Caki2 (cell line): ENCODE measurements around the gene MAN2A2. TPM values are rescaled to one million over a fixed set of nuclear protein-coding genes. Genes with fewer than 3 reads are reported as not detected.
"Not testable (repeated sequence)": the region's sequence is repeated elsewhere in the genome, so short reads cannot be mapped to it uniquely, and the experiment has no call there.

Experiments used
- DNase-seq: peaks from one replicate; pipeline ENCODE4 v3.0.0-alpha.2; 2015; ENCODE audit warnings: low read depth
- in situ Hi-C: cut with HindIII; loops from 2 replicates; pipeline ENCODE4 v1.10.0; 2016; ENCODE audit warnings: low sequenced_read_pairs, low pct_unique_long_range_greater_than_20kb, mixed read lengths
- total RNA-seq: library from RNA; depleted of rRNA; stranded (reverse); fragments of >200 nt; shearing (Covaris generic); gene quantifications from 2 replicates; pipeline ENCODE4 v1.2.3, GENCODE V29; 2014; ENCODE audit warnings: low replicate concordance

The MAN2A2 gene
- total RNA-seq, 1 experiment from 2014 or later = 28.0 TPM

DNA sequence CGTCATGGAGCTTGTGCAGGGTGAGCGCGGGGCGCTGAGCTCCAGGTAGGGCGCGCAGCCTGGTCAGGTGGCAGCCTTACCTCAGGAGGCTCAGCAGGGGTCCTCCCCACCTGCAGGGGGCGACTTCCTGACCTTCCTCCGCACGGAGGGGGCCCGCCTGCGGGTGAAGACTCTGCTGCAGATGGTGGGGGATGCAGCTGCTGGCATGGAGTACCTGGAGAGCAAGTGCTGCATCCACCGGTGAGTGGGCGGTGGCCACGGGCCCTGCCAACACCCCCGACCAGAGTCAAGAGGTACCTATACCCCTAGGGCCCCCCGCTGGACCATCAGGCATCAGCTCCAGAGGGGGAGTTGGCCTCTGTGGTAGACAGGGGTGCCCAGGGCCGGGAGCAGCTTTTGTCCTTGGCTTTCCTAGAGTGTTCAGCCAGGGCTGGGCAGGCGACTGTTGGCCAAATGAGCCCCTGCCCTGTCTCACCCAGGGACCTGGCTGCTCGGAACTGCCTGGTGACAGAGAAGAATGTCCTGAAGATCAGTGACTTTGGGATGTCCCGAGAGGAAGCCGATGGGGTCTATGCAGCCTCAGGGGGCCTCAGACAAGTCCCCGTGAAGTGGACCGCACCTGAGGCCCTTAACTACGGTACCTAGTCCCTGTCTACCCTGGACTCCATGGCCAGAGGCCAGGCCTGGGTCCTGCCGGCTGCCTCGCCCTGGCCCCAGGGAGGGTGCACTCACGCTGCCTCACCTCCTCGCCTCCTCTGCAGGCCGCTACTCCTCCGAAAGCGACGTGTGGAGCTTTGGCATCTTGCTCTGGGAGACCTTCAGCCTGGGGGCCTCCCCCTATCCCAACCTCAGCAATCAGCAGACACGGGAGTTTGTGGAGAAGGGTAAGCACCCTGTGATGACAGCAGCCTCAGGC lies 9.7 kb upstream of the MAN2A2 start:
- in situ Hi-C loops = no loop called here

DNA sequence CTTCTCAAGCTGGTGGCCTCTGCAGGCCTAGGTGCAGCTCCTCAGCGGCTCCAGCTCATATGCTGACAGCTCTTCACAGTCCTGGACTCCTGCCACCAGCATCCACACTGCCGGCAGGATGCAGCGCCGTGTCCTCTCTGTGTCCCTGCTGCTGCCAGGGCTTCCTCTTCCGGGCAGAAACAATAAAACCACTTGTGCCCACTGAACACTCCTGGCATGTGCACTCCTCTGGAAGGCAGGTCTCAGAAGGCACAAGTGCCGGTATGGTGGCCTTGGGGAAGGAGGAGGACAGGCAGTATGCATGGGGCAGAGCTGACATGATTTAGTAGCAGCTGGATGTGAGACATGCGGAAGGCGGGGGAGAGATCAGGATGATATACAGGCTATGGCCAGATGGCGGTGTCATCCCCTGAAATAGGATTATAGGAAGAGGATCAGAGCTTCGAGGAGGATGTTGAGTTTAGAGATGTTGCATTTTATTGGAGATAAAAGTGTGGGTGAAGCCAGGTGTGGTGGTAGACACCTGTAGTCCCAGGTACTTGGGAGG lies 7.5 kb upstream of the MAN2A2 start:
- in situ Hi-C loops = no loop called here
- DNase-seq = no peak

More for the DNA sequence above, 9.7 kb upstream of the MAN2A2 start:
- no peak for DNase-seq

DNA sequence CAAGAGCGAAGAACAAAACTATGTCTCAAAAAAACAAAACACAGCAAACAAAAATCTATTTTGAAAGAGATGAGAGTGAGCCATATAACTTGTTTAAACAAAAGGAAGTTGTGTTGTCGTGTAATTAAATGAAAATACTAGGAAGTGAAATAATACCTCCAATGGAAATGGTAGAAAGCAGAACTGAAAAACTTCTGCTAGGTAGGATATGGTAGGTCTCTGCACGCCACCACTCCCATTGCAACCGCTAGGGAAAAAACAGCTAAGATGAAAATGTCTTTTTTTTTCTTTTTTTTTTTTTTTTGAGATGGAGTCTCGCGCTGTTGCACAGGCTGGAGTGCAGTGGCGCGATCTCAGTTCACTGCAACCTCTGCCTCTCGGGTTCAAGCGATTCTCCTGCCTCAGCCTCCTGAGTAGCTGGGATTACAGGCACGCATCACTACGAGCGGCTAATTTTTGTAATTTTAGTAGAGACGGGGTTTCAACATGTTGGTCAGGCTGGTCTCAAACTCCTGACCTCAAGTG lies 5.9 kb upstream of the MAN2A2 start:
- DNase-seq, in situ Hi-C loops: not testable (repeated sequence)

DNA sequence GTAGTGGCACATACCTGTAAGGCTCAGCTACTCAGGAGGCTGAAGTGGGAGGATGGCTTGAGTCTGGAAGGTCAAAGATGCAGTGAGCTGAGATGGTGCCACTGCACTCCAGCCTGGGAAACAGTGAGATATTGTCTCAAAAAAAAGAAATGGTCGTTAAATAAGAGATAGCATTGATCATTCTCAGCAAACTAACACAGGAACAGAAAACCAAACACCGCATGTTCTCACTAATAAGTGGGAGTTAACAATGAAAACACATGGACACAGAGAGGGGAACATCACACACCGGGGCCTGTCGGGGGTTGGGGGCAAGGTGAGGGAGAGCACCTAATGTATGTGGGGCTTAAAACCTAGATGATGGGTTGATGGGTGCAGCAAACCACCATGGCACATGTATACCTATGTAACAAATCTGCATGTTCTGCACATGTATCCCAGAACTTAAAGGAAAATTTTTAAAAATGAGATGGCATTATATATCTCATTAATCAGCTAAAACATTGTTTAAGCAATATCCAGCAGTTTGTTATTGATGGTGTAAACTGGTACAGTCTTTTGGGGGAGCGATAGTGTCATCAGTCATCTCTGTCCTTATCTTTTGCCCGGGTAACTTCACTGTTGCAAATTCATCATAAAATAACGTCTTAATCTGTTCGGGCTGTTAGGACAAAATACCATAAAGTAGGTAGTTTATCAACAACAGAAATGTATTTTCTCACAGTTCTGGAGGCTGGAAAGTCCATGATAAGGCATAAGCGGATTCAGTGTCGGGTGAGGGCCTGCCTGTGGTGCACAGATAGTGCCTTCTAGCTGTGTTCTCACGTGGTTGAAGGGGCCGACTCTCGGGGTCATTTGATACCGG lies 1.7 kb upstream of the MAN2A2 start:
- in situ Hi-C loops = no loop called here
- no peak for DNase-seq

DNA sequence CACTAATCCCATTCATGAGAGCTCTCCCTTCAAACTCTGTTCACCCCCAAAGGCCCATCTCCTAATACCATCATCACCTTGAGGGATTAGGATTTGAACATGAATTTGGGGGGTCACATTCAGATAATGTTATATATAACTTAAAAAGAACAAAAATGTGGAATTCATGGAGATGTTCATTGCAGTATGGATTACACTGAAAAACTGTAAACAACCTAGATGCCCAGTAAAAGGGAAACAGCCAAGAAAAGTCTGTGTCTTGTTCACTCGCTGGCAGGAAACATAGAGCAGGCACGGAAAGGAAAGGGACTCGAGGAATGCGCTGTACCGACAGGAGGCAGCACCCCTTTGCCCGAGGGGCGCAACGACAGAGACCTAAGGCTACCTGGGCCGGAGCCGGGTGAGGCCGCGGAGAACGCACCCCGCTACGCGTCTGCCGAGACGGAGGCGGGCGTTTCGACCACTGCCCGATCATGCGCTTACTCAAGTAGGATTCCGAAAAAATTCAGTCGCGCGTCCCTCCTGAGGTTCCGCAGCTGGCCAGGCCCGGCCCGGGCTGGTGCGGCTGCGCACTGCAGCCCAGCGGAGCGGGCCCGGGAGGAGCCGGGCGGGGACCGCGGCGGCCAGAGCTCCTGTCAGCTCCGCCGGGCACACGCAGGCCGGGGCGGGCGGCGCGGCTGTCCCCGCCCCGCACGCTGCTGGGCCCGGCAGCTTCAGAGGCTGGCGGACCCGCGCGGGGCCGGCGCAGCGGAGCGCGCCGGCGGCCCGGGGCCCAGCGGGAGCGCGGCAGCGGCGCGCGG lies 862 bp upstream of the MAN2A2 start:
- in situ Hi-C loops = no loop called here
- peak; percentile 85 for DNase-seq

DNA sequence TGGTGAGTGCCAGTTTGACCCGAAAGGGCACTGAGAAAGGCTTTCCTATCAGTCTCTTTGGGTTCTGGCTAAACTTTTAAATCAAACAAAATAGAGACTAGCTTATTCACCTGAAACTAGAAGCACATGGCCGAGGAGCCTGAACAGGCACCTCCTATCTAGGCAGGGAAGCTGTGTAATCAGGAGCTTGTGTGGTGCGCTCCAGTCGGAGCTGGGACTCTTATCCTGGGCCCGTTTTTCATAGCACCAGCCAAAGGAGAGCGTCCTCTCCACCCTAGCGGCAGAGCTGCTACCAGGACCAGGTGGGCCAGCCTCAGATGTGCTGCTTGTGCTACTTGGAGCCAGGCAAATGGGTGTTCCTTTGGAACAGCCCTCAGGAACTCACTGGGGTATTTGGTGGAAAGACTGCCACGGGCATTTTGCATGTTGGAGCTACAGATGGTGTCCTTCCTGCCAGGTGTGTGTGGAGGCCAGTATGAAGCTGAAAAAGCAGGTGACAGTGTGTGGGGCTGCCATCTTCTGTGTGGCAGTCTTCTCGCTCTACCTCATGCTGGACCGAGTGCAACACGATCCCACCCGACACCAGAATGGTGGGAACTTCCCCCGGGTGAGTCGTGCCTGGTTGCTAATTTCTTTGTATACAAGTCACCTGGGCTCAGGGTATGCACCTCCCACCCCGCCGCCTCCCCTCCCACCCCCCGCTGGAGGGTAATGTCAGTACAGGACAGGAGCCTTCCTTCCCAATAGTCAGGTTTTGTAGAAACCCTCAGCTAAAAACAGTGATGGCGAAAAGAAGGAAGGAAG lies 833 bp downstream of the MAN2A2 start:
- no peak for DNase-seq

DNA sequence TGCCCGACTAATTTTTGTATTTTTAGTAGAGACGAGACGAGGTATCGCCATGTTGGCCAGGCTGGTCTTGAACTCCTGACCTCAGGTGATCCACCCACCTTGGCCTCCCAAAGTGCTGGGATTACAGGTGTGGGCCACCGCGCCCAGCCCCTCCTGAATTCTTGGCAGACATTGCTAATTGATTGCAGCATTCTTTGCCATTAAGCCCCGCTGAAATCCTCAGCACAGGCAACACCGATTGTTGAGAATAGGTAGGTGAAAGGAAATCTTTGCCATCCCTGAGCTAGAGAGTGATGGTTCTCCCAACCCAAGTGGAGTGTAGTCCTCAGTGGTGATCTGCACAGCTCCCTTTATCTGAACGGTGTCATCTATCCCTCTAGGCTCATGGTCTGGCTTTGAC lies 1.6 kb downstream of the MAN2A2 start:
- no peak for DNase-seq
- in situ Hi-C loops = no loop called here

More for the DNA sequence above, 833 bp downstream of the MAN2A2 start:
- in situ Hi-C loops = no loop called here

DNA sequence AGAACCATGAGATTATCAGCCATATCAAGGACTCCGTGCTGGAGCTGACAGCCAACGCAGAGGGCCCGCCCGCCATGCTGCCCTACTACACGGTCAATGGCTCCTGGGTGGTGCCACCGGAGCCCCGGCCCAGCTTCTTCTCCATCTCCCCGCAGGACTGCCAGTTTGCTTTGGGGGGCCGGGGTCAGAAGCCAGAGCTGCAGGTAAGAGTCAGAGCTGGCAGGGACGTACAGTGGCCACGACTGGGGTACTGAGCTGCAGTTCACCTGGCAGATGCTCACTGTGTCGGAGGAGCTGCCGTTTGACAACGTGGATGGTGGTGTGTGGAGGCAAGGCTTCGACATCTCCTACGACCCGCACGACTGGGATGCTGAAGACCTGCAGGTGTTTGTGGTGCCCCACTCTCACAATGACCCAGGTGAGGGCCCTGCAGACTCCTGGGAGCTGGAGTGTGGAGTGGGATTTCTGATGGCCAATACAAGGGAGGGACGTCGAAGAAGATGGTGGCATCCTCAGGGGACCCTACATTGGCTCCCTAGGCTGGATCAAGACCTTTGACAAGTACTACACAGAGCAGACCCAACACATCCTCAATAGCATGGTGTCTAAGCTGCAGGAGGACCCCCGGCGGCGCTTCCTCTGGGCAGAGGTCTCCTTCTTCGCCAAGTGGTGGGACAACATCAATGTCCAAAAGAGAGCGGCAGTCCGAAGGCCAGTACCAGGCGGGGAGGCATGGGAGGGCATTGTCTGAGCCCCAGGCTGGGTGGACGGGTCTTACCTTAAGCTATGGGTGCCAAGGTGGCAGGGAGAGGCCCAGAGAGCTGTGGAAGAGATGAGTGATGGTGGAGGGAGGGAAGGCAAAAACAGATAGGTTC lies 2.4 kb downstream of the MAN2A2 start:
- no peak for DNase-seq
- in situ Hi-C loops = no loop called here

DNA sequence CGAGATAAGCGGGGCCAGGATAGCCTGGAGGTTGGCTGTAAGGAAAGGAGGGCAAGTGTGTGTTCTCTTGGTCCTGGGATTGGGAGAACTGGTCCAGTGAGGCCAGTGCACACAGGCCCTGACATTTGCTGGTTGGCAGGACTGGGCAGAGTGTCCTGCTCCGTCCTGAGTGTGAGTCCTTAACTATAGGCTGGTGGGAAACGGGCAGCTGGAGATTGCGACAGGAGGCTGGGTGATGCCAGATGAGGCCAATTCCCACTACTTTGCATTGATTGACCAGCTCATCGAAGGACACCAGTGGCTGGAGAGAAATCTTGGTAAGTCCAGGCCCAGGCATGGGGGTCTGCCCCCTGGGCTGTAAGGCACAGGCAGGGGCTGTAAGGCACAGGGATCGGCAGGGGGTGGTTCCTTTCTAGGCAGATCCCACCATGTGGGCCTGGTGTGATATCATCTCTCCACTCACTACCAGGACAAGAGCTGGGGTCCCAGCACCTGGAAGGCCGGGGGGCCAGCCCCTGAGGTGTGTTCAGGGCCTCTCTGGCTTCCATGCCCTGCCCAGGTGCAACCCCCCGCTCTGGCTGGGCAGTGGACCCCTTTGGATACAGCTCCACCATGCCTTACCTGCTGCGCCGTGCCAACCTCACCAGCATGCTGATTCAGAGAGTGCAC lies 3.2 kb downstream of the MAN2A2 start:
- DNase-seq = no peak
- in situ Hi-C loops = no loop called here

DNA sequence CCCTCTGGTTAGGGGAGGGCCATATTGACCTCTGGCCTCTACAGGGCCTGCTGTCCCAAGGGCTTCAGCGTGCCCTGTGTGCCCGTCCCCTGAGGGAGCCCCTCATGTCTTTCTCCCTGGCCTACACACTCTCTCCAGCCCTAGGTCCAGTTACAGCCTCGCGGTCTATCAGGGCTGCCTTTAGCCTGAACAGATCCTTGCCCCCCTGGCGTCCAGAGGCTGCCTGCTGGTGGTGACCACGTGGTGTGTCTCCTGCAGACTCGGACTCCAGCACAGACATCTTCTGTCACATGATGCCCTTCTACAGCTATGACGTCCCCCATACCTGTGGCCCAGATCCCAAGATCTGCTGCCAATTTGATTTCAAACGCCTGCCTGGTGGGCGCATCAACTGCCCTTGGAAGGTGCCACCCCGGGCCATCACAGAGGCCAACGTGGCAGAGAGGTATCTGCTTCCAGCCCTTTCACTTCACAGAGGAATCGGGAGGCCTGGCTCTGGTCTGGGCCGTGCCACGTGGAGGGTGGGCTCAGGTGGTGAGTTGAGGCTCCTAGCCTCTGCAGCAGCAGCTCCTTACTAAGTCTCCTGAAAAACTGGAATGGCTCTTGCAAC lies 4.1 kb downstream of the MAN2A2 start:
- no peak for DNase-seq
- in situ Hi-C loops = no loop called here

DNA sequence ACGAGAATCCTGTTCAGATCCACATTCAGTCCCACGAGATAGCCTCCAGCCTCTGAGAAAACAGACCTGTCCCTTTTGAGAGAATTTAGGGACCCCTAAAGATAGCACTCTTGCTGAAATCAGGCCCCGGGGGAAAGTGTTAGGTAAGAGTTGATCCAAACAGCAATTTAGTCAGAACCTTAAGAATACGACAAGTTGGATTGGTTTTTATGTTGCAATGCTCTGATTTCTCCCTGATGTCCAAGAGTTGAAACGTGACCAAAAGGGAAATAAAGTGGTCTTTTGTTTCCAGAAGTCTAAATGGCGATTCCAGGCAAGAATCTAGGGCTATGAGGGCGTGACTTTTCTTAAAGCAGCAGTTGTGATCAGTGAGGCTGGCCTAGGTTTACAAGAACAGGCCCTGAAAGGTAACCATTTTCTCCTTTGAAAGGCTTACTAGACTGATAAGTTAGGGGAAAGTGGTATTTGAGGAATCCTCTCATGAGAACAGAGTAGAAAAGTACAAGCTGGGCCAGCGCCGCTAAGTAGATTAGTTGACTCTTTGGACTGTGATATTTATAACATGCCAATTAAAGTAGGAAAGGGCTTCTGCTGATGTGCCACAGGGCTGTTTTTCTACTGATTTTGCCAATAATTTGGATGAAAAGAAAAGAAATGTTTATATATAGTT lies 4.9 kb downstream of the MAN2A2 start:
- no peak for DNase-seq
- in situ Hi-C loops = no loop called here

DNA sequence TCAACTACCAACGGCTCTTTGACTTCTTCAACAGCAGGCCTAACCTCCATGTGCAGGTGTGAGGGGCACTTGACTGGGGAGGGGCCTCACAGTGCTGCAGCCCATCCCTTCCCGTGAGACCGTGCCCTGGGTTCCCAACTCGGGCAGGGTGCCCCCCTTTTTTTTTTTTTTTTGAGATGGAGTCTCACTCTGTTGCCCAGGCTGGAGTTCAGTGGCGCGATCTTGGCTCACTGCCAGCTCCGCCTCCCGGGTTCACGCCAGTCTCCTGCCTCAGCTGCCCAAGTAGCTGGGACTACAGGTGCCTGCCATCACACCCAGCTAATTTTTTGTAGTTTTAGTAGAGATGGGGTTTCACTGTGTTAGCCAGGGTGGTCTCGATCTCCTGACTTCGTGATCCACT lies 6.3 kb downstream of the MAN2A2 start:
- DNase-seq, in situ Hi-C loops: not testable (repeated sequence)

DNA sequence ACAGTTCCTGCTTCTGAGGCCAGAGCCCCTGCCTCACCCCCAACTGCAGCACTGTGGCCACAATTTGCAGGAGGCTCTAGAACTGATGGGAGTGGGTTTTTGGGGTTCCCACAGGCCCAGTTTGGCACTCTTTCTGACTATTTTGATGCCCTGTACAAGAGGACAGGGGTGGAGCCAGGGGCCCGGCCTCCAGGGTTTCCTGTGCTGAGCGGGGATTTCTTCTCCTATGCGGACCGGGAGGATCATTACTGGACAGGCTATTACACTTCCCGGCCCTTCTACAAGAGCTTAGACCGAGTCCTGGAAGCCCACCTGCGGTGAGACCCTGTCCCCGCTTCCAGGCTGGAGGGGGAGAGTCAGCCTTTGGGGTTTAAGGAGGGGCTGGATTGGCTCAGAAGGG lies 6.9 kb downstream of the MAN2A2 start:
- DNase-seq = no peak
- in situ Hi-C loops = no loop called here

DNA sequence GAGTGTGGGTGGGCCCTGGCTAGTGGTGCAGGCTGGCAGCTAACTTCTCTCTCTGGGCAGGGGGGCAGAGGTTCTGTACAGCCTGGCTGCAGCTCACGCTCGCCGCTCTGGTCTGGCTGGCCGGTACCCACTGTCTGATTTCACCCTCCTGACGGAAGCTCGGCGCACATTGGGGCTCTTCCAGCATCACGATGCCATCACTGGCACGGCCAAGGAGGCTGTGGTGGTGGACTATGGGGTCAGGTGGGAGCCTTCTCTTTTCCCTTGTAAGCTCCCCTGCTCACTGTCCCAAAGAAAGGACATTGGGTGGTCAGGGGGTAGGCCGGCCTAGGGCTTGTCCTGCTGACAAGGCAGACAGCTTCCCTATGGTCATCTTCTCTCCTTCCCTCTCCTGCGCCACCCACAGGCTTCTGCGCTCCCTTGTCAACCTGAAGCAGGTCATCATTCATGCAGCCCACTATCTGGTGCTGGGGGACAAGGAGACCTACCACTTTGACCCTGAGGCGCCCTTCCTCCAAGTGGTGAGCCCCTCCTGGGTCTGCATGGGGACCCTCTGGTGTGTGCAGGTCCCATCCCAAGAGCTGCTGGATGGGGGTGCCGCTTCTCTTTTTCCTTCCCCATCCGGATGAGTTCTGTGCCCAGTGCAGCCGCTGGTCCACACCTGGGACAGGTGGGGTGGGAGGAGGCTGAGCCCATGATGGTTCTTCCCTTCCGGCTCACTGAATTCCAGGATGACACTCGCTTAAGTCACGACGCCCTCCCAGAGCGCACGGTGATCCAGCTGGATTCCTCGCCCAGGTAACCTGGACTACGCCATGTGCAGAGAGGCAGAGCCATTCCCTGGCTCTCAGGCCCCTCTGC lies 7.6 kb downstream of the MAN2A2 start:
- DNase-seq = no peak
- in situ Hi-C loops = no loop called here
